ENCODE data around the gene STAMBPL1.
"Not testable (repeated sequence)": the region's sequence is repeated elsewhere in the genome, so short reads cannot be mapped to it uniquely, and the experiment has no call there.

Gene STAMBPL1

GRCh38 chr10:88920986-88921593 lies 41.0 kb downstream of the STAMBPL1 start:
- no peak for DNase-seq (ENCODE audit: low read depth in 2 of 2)

- no peak for DNase-seq (ENCODE audit: low read depth in 2 of 2)
Observed at GRCh38 chr10:88922041-88922440, 42.0 kb downstream of the STAMBPL1 start.

GRCh38 chr10:88923520-88923919 lies 43.5 kb downstream of the STAMBPL1 start:
- no peak for DNase-seq (ENCODE audit: low read depth in 2 of 2)

- DNase-seq (ENCODE audit: low read depth in 2 of 2), result no peak
Observed at GRCh38 chr10:88926566-88927415, 46.7 kb downstream of the STAMBPL1 start.

- no peak for DNase-seq (ENCODE audit: low read depth in 2 of 2)
Observed at GRCh38 chr10:88927416-88927690, 47.3 kb downstream of the STAMBPL1 start.

GRCh38 chr10:88928254-88928653 lies 48.2 kb downstream of the STAMBPL1 start:
- DNase-seq (ENCODE audit: low read depth in 2 of 2), result no peak

DNA sequence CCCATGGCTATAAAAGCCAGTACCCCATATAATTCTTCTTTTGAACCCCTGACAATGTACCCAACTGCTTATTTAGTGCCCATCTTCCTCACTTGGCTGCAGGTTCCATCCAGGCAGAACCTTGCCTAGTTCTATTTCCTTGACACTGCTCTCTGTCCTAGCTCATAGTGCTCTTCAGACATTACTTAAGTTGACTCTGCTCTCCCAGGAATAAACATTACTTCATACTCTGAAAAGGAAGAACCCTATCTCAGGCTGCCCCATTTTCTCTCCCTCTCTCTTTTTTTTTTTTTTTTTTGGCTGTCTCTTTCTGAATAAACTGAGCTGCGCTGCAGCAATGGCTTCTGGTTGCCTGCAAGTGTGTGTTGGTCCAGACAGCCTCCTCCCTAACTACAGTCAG lies 51.5 kb downstream of the STAMBPL1 start:
- no peak for DNase-seq (ENCODE audit: low read depth in 2 of 2)

- DNase-seq (ENCODE audit: low read depth in 2 of 2), result not testable (repeated sequence)
Observed at GRCh38 chr10:88932029-88932428, 52.0 kb downstream of the STAMBPL1 start.

GRCh38 chr10:88932539-88933256 lies 52.7 kb downstream of the STAMBPL1 start:
- DNase-seq (ENCODE audit: low read depth in 2 of 2), result peak in 1 of 2 experiments; percentile 12

- no peak for DNase-seq (ENCODE audit: low read depth in 2 of 2)
Observed at GRCh38 chr10:88933564-88933963, 53.5 kb downstream of the STAMBPL1 start.

- DNase-seq (ENCODE audit: low read depth in 2 of 2), result peak; percentile 40 to 54
Observed at GRCh38 chr10:88934900-88935672, 55.0 kb downstream of the STAMBPL1 start.

DNA sequence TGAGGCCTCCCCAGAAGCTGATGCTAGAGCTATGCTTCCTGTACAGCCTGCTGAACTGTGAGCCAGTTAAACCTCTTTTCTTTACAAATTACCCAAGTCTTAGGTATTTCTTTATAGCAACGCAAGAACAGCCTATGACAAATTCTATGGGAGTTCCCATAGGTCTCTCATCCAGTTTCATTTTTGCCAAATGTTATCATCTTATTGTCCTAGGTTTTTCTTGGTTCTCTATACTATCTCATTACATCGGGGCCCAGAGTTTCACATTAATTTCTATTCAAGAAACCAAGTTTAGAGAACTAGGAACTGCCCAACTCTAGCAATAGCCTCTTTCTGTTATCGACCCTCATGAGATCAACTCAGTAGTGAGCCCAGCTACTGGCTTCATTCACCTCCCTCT lies 56.6 kb downstream of the STAMBPL1 start:
- DNase-seq (ENCODE audit: low read depth in 2 of 2), result no peak

DNA sequence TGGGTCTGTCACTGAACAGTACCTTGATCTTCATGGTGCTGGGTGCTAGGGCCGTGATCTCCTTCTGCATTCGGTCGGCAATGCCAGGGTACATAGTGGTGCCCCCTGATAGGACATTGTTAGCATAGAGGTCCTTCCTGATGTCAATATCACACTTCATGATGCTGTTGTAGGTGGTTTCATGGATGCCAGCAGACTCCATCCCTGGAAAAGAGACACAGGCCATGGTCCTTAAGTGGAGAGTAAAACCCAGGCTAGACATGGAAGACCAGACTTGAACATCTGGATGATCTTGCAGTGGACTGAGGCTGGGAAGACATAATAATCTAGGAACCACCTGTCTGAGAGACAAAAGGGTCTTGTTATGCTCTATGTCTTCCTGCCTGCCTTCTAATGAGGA lies 58.0 kb downstream of the STAMBPL1 start:
- DNase-seq (ENCODE audit: low read depth in 2 of 2), result no peak

DNA sequence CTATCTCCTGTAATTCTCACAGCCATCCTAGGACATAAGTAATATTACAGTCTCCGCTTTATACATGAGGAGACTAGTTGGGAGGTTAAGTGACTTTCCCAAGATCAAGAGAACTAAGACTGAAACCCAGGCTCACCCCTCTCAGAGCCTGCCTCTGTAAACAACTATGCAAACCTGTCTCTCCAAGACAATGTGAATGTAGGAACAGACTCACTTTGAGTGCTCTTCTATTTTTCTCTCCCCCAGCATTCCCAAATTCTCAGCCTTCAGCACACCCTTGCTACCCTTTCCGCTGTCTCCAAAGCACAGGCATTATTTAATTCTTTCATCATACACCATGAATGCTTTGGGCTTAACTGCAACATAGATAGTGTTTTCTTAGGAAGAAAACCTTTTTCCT lies 58.9 kb downstream of the STAMBPL1 start:
- no peak for DNase-seq (ENCODE audit: low read depth in 2 of 2)

- DNase-seq (ENCODE audit: low read depth in 2 of 2), result no peak
Observed at GRCh38 chr10:88941026-88941425, 61.0 kb downstream of the STAMBPL1 start.

- DNase-seq (ENCODE audit: low read depth in 2 of 2), result no peak
Observed at GRCh38 chr10:88943778-88944177, 63.7 kb downstream of the STAMBPL1 start.

GRCh38 chr10:88944813-88945212 lies 64.8 kb downstream of the STAMBPL1 start:
- no peak for DNase-seq (ENCODE audit: low read depth in 2 of 2)

DNA sequence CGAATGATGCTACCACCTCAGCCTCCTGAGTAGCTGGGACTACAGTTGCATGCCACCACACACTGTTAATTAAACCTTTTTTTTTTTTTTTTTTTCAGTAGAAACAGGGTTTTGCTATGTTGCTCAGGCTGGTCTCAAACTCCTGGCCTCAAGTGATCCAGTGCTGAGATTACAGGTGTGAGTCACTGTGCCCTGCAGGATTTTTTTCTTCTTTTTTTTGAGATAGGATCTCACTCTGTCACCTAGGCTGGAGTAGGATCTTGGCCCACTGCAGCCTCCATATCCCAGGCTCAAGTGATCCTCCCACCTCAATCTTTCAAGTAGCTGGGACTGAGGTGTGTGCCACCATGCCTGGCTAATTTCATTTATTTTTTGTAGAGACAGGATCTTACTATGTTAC lies 66.2 kb downstream of the STAMBPL1 start:
- no peak for DNase-seq (ENCODE audit: low read depth in 2 of 2)

DNA sequence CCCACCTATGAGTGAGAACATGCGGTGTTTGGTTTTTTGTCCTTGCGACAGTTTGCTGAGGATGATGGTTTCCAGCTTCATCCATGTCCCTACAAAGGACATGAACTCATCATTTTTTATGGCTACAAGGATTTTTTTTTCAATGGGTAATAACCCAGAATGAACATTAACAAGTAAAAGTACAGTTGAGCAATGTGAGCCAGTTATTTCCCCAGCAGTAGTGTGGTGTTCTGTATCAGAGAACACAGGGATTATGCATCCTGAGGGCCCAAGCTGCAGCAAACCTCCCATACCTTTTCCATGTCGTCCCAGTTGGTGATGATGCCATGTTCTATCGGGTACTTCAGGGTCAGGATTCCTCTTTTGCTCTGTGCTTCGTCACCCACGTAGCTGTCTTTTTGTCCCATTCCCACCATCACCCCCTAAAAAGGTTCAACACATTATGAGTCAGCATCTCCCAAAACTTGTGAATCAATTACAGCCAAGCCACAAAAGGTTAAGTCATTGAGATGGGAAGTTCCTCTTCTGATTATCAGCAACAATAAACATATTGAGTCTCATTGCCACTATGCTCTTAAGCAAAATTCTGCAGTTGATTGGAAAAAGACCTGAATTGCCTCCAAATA lies 67.0 kb downstream of the STAMBPL1 start:
- DNase-seq (ENCODE audit: low read depth in 2 of 2), result no peak

DNA sequence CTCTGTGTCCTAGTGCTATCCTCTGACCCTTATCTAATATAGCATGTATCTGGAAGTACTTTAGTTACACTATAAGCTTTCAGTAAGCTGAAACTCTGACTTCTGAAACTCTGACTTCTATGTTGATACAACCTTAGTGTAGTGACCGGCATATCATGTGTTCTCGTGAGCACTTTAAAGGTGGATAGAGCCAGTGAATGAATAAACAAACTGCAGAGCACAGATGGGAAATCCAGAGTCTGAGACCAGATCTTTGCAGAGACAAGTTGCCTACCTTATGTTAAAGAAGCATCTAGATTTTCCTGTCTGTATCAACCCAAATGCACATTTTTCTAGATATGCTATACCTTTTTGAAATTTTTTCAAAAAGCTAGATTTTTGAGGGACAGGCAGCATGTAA lies 69.0 kb downstream of the STAMBPL1 start:
- no peak for DNase-seq (ENCODE audit: low read depth in 2 of 2)

GRCh38 chr10:88949912-88950837 lies 70.1 kb downstream of the STAMBPL1 start:
- no peak for DNase-seq (ENCODE audit: low read depth in 2 of 2)

All from stimulated activated CD4-positive, alpha-beta T cell treated with anti-CD3 and anti-CD28 coated beads, Interleukin-12 subunit alpha, Interleukin-12 subunit beta, amount 100 ng/mL, for 24 hours (primary cell).